GM18519 (cell line): ENCODE data around the gene SMIM15.
A peak's percentile ranks its signal among the peaks of the same experiment; 100 is the strongest.
"Not testable (repeated sequence)": the region's sequence is repeated elsewhere in the genome, so short reads cannot be mapped to it uniquely, and the experiment has no call there.

Experiments used
- ATAC-seq: cut with Tn5 transposase; IDR thresholded peaks from one replicate; pipeline ENCODE4 v1.9.1; 2021; ENCODE audit warnings: mild to moderate bottlenecking, moderate library complexity; ENCODE audit not compliant: unreplicated experiment, low FRiP score

Gene SMIM15

DNA sequence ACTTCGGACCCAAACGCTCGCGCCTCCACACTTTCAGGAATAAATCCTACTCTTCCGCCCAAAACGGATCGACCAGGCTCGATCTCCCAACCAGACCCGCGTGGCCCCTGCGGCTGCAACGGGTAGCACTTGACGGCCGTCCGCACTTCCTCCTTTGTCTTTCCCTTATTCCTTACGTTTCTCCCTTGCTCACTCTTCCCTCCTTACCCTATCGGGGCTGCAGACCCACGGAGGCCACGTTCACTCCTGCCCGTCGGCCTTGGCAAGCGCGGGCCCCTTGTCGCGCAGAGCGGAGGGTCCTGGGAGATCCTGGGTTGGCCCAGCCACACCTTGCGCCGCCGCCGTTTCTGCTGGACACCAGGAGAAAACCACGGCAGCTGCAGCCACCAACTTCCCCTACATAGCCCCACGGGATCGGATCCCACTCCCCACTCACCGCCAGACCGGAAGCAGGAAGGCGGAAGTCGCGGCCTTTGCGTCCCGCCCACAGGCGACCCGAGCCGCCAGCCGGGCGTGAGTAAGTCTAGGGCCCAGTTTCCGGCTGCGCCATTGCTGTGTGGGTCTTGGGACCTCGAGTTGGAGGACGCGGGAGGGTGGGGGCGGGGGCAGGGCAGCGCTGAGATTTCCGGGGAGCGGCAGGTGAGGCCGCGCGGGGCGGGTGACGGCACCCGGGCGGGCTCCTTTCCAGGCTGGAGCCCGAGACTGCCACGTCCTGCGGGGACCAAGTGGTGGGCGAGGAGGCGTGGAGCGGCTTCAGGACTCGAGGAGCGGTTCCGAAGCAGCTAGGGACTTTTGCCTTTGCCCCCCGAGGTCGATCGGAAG lies at the start of gene SMIM15:
Gene SMIM15, minus strand, starts transcription at position 459 of the 822 bp plus-strand sequence. CDS start 2,297 bp downstream, outside the sequence.
- ATAC-seq: peak; percentile 95

- ATAC-seq: no peak
Measured at GRCh38 chr5:61207884-61208283, 45.6 kb upstream of the SMIM15 start.

DNA sequence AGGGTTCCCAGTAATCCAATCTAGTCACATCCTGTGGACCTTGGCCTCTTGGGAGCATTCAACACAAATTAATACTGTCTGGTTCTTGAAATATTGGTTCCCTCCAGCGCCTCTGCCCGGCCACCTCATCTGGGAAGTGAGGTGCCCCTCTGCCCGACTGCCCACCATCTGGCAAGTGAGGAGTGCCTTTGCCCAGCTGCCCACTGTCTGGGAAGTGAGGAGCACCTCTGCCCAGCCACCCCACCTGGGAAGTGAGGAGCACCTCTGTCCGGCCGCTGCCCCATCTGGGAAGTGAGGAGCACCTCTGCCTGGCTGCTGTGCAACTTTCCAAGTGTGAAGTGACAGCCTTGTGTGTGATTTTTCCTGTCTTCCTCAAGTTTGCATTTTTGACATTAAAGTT lies 42.7 kb upstream of the SMIM15 start:
- no peak for ATAC-seq

DNA sequence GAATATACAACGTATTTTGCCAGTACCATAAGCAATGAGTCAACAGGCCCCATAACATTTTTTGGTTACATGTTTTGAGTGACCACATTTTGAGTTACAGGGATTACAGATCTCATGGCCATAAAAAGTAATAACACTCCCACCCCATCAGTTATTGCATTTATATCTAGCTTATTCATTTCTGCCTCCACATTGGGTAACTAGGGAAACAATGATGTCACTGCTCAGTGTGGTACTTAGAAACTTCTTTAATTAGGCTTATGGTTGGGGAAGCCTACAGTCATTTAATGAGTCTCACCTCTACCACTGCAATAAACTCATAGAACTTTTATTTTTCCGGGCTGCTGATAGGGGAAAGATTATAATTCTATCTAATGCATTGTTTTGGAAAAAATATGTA lies 39.9 kb upstream of the SMIM15 start:
- no peak for ATAC-seq

DNA sequence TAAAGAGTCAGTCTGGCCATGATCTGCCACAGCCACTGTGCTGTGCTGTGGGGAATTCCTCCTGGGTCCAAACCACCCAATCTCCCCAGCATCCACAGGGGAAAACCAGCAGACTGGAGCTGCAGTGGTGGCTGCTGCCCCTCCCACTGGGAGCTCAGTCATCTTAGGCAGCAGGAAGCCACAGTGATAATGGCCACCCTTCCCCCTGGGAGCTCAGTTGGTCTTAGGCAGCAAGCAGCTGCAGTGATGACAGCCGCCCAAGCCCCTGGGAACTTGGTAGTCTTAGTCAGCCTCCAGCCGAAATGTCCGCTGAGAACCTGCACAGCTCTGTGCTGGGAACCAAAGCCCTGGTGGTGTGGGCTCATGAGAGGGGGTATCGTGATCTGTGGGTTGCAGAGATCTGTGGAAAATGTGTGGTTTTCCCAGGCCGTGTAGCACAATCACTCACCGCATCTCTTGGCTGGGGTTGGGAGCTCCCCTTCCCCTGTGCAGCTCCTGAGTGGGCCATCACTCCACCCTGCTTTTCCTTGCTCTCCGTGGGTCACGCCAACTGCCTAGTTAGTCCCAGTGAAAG lies 38.4 kb upstream of the SMIM15 start:
- no peak for ATAC-seq

GRCh38 chr5:61198606-61199005 lies 36.3 kb upstream of the SMIM15 start:
- no peak for ATAC-seq

- ATAC-seq: not testable (repeated sequence)
Measured at GRCh38 chr5:61187826-61188225, 25.6 kb upstream of the SMIM15 start.

DNA sequence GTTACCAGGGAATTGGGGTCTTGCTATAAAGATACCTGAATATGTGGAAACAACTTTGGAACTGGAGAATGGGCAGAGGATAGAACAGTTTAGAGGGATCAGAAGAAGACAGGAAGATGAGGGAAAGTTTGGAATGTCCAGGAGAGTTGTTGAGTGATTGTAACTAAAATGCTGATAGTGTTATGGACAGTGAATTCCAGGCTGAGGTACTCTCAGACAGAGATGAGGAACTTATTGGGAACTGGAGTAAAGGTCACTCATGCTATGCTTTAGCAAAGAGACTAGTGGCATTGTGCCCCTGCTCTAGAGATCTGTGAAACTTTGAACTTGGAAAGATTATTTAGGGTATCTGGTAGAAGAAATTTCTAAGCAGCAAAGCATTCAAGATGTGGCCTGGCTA lies 25.1 kb upstream of the SMIM15 start:
- not testable (repeated sequence) for ATAC-seq

DNA sequence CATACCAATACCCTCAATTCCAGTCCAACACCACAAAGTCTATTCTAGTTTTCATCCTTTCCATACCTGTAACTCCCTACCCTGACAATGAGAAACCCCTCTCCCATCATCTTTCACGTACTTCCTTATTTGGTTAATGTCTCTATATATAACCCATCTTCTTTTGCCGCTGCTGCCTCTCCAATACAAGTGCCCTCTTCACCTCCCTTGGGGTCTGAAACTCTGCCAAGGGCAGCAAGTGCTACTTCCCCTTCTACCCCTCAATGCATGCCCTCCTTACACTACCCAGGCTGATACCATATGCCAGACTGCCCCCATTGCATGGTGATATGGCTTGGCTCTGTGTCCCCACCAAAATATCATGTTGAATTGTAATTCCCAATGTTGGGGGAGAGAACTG lies 24.4 kb upstream of the SMIM15 start:
- no peak for ATAC-seq

DNA sequence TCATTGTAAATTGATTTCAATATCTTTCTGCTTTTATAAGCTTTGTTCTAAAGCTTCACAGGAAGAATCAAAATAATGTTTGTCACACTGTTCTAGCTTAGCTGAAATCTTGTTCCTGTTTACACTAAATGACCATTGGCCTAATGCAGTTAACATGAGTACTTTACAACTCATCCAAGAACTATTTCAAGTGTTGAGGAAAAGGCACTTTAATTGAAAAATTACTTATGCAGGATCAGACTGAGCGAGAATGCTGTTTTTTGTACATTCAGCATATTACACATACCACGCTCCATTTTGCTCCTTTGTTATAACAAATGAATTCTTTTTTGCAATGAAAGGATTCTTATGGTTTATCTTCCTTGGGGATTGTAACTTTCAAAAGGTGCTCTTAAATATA lies 22.4 kb upstream of the SMIM15 start:
- no peak for ATAC-seq

DNA sequence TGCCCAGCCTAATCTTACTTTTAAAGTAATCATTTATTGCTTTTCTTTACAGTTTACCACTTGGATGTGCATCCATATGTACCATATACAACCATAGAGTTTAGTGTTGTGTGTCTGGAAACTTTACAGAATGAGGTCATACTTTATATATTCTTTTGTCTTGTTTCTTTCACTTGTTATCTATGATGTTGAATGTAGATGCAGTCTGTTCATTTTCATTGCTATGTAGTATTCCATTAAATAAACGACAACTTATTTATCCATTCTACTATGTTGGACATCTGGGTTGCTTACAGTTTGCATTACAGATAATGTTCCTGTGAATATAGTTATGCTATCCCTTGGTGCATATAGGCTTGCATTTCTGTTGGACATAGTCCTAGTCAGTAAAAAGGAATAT lies 21.3 kb upstream of the SMIM15 start:
- ATAC-seq: no peak

GRCh38 chr5:61182449-61182848 lies 20.2 kb upstream of the SMIM15 start:
- ATAC-seq: no peak

DNA sequence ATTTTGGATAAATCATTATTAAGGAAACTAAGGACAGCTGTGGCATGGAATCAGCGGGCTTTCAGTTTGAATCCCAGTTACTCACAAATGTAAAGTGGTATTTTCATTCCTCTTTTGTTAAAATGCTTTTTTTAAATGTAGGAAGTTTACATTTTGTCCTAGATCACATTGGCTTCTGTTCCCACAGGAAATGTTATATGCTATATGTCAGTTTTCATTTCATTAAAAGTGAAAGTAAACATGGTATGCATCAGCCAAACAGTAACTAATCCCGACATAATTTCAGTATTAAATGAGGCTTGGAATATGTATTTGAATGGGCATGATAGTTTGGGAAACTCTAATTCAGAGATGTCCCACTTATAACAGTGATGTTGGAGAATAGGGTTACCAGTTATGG lies 18.6 kb upstream of the SMIM15 start:
- no peak for ATAC-seq

GRCh38 chr5:61178702-61179101 lies 16.4 kb upstream of the SMIM15 start:
- no peak for ATAC-seq

DNA sequence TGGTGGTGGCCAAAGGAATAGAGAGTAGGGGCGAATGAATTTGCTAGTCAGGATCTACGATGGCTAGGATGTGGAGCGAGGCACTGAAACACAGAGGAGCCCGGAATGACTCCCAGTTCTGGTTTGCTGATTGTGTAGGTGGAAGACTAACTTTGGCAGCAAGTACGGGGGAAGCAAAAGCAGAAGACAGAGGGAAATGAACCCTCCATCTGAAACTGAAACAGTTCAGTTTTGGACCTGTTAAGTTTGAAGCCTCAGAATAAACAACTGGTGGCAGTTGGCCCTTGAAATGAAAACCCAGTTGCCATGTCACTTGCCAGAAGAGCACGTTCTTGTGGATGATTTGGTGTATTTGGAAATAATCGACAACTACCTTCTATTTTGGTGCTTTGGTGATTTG lies 15.4 kb upstream of the SMIM15 start:
- ATAC-seq: peak; percentile 72

DNA sequence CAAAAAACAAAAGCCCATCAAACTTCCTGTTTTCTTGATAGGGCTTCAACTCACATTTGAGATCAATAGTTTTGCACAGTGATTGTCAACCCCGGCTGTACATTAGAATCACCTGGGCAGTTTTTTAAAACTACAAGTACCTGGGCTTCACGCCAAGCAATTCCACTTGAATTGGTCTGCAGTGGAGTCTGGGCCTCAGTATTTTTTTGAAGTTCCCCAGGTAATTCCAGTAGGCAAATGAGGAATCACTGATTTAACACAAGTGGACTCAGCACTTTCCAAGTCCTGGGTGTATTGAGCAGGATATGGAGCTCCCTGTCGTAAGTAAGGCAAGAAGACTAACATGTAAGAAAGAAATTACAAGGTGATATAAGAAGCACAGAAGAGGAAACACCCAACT lies 14.8 kb upstream of the SMIM15 start:
- ATAC-seq: no peak

GRCh38 chr5:61176631-61177030 lies 14.4 kb upstream of the SMIM15 start:
- no peak for ATAC-seq

GRCh38 chr5:61171479-61171878 lies 9.2 kb upstream of the SMIM15 start:
- ATAC-seq: no peak

- no peak for ATAC-seq
Measured at GRCh38 chr5:61168951-61169350, 6.7 kb upstream of the SMIM15 start.

DNA sequence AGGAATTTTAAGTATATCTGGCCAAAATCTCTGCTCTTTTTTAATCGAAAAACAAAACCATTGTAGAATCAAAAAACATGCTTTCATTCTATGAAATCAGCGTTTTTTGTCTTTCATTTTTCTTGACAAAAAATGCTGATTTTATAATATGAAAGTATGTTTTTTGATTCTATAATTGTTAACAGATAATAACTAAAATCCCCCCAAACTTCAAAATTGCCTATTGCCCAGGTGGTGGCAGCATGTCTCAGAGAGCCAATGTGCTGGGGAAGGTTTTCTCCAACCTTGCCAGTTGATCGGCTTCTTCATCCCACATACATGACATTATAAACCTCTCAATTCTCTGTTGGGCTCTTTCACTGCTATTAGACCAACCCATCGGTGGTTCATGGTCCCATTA lies 5.1 kb upstream of the SMIM15 start:
- ATAC-seq: no peak

- ATAC-seq: no peak
Measured at GRCh38 chr5:61163905-61164304, 1.6 kb upstream of the SMIM15 start.
